Parathyroid adenoma (tissue), 2 donors: ENCODE data around the gene ATXN7.

Experiments used
- H2AFZ ChIP-seq: fragments of 300-600 bp; sonication (generic); one replicate; pipeline ENCODE4 v1.7.0; 2017; ENCODE audit warnings: antibody characterized with exemption, mild to moderate bottlenecking
- H3K27ac ChIP-seq: fragments of 300-600 bp; sonication (generic); one replicate; pipeline ENCODE4 v1.7.0; 2017
- H3K27me3 ChIP-seq: fragments of 300-600 bp; sonication (generic); one replicate; pipeline ENCODE4 v1.7.0; 2017; ENCODE audit warnings: low read length; ENCODE audit not compliant: control insufficient read depth, insufficient read depth
- H3K36me3 ChIP-seq: fragments of 300-600 bp; sonication (generic); one replicate; pipeline ENCODE4 v1.7.0; 2017; ENCODE audit warnings: low read length; ENCODE audit not compliant: control insufficient read depth, insufficient read depth
- H3K4me1 ChIP-seq: fragments of 300-600 bp; sonication (generic); one replicate; pipeline ENCODE4 v1.7.0; 2017; ENCODE audit warnings: control low read depth
- H3K4me2 ChIP-seq: fragments of 300-600 bp; sonication (generic); one replicate; pipeline ENCODE4 v1.7.0; 2017; ENCODE audit warnings: low read length
- H3K4me3 ChIP-seq: fragments of 300-600 bp; sonication (generic); one replicate; pipeline ENCODE4 v1.7.0; 2017; ENCODE audit warnings: low read depth, low read length
- H3K79me2 ChIP-seq: fragments of 300-600 bp; sonication (generic); one replicate; pipeline ENCODE4 v1.7.0; 2017; ENCODE audit warnings: control low read depth
- H3K9ac ChIP-seq: fragments of 300-600 bp; sonication (generic); one replicate; pipeline ENCODE4 v1.7.0; 2017; ENCODE audit warnings: mild to moderate bottlenecking
- H3K9me3 ChIP-seq: fragments of 300-600 bp; sonication (generic); one replicate; pipeline ENCODE4 v1.7.0; 2017; ENCODE audit warnings: low read length; ENCODE audit not compliant: control insufficient read depth
- CTCF ChIP-seq: fragments of 300-600 bp; sonication (generic); IDR thresholded peaks from one replicate; pipeline ENCODE4 v1.7.0; 2017; ENCODE audit warnings: antibody characterized with exemption, mild to moderate bottlenecking
- donor health status: primary hyperparathyroidism.

Gene ATXN7

GRCh38 chr3:63862804-63863149 is 890 bp upstream of the ATXN7 start:
- peak overlapping the region; percentile 94 for H3K4me2 ChIP-seq
- no peak overlapping the region for H3K27ac ChIP-seq
- H2AFZ ChIP-seq, result peak overlapping the region; percentile 99
- no peak for TF ChIP-seq CTCF
- no peaks in the 10 kb centered on the region for H3K36me3 ChIP-seq
- no peaks in the 10 kb centered on the region for H3K27me3 ChIP-seq
- H3K9me3 ChIP-seq, result no peaks in the 10 kb centered on the region
- H3K4me3 ChIP-seq, result peak overlapping the region; percentile 95
- peaks cover 11% of the 10 kb centered on the region for H3K79me2 ChIP-seq
- H3K9ac ChIP-seq, result peak overlapping the region; percentile 96
- H3K4me1 ChIP-seq, result no peaks in the 10 kb centered on the region

GRCh38 chr3:63864008-63864964 is 619 bp downstream of the ATXN7 start:
- Histone ChIP-seq H3K4me1 (no peaks in the 10 kb centered on the region), H3K27me3 (no peaks in the 10 kb centered on the region), H2AFZ (peak overlapping the region; percentile 78), H3K79me2 (peaks cover 11% of the 10 kb centered on the region), H3K27ac (peak overlapping the region; percentile 57), H3K4me2 (peak overlapping the region; percentile 75), H3K4me3 (peak overlapping the region; percentile 65), H3K9ac (peak overlapping the region; percentile 41), H3K36me3 (no peaks in the 10 kb centered on the region), H3K9me3 (no peaks in the 10 kb centered on the region)
- no peak for TF ChIP-seq CTCF

GRCh38 chr3:63864965-63865327 is 1.3 kb downstream of the ATXN7 start:
- no peaks in the 10 kb centered on the region for H3K27me3 ChIP-seq
- TF ChIP-seq CTCF, result no peak
- peaks cover 11% of the 10 kb centered on the region for H3K79me2 ChIP-seq
- peak overlapping the region; percentile 78 for H2AFZ ChIP-seq
- H3K9ac ChIP-seq, result no peak overlapping the region
- H3K27ac ChIP-seq, result peak overlapping the region; percentile 57
- H3K4me2 ChIP-seq, result peak overlapping the region; percentile 75
- no peaks in the 10 kb centered on the region for H3K36me3 ChIP-seq
- peak overlapping the region; percentile 65 for H3K4me3 ChIP-seq
- no peaks in the 10 kb centered on the region for H3K9me3 ChIP-seq
- H3K4me1 ChIP-seq, result no peaks in the 10 kb centered on the region

GRCh38 chr3:63867225-63867624 is 3.6 kb downstream of the ATXN7 start:
- H3K27me3 ChIP-seq, result no peaks in the 10 kb centered on the region
- no peak overlapping the region for H3K4me2 ChIP-seq
- peaks cover 14% of the 10 kb centered on the region for H3K79me2 ChIP-seq
- no peak overlapping the region for H2AFZ ChIP-seq
- TF ChIP-seq CTCF, result no peak
- H3K9me3 ChIP-seq, result no peaks in the 10 kb centered on the region
- no peak overlapping the region for H3K4me3 ChIP-seq
- no peak overlapping the region for H3K27ac ChIP-seq
- peaks cover 12% of the 10 kb centered on the region for H3K4me1 ChIP-seq
- no peaks in the 10 kb centered on the region for H3K36me3 ChIP-seq
- no peak overlapping the region for H3K9ac ChIP-seq
